GM11168 (cell line): ENCODE results near the gene HPGD.

Experiments used
- in situ Hi-C: fragments of 300-500 bp; cut with MboI; formaldehyde crosslinking; loops from one replicate; pipeline ENCODE4 v1.12.0; 2022; ENCODE audit warnings: low sequenced_read_pairs; ENCODE audit not compliant: unreplicated experiment

HPGD gene

DNA sequence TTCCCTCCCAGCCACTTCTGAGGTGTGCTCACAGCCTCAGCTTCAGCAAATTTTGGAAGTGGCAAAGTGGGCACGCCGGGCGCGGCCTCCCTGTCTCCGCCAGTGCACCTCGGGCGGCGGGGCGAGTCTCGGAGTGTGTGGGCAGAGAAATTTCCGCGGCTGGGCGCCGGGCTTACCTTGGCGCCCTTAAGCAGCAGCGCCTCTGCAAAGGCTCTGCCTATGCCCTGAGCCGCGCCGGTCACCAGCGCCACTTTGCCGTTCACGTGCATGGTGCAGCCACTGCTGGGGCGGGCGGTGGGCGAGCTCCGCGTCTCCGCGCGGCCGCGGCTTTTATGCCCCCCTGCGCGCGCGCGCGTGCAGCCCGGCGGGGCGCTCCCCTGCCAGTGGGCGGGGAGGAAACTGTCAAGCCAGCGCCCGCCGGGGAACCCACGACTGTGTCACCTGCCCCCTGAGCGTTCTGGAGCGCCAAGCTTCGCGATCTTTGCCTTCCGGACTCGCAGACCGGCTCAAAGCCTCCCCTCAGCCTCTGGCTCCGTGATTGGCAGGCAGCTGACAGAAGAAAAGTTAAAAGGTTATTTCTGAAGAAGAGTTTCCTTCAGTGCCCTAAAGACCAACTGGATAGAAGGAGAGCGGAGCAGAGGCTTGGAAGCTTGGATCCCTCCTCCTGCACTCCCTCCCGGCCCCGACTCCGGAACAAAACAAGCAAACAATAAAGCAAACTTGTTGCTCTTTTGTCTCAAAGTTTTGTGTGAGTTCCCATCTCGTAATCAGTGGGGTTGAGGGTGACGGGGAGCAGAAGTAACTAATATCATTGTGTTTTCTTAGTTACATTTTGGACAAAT lies at the start of gene HPGD:
HPGD (minus strand) TSS at position 306 of the 842 bp plus-strand sequence; CDS start at position 269, 37 bp downstream.
- in situ Hi-C loops: no loop called here

DNA sequence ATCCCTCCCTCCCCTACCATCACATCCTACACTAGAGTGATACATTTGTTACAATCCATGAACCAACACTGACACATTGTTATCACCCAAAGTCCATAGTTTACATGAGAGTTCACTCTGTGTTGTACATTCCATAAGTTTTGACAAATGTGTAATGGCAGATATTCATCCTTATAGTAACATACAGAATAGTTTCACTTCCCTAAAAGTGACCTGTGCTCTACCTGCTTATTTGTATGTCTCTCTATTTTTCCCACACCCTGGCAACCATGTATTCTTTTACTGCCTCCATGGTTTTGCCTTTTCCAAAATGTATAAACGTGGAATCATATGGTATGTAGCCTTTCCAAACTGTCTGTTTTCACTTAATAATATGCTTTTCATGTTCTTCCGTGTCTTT lies 42.2 kb upstream of the HPGD start:
- in situ Hi-C loops: no loop called here

DNA sequence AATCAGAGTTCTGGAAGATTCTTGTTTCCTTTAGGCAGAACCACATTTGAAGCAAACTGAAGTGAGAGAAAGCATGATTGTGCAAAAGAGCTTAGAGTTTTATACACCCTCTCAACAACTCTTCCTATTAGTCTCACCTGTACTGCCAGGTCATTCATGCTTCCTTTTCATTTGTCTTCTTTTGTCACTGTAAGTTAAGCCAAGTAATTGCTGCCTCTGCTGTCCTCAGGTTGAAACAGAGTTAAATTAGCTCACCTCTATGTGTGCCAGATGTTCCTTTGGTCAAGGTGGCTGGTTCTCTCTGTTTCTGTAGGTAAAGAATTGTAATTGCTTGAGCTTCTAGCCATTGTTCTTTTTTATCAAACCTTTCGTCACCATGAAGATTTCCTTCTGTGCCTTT lies 41.1 kb upstream of the HPGD start:
- in situ Hi-C loops: no loop called here

DNA sequence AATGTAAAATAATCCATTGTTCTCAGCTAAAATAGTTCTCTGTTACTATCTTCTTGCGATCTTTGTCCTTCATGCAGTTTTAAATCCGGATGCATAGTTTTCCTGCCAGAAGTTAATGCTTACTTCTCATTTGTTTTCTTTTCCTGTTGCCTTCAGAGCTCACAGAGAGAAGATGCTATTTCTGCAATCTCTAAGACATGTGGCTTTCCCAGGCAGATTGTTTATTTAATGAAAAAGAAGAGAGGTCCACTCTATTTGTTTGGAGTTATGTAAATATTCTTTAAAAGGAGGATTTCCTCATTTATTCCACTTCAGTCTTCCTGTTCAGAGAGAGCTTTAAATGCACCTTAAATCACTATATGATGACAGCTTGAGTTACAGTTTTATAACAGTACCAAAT lies 39.3 kb upstream of the HPGD start:
- in situ Hi-C loops: no loop called here

DNA sequence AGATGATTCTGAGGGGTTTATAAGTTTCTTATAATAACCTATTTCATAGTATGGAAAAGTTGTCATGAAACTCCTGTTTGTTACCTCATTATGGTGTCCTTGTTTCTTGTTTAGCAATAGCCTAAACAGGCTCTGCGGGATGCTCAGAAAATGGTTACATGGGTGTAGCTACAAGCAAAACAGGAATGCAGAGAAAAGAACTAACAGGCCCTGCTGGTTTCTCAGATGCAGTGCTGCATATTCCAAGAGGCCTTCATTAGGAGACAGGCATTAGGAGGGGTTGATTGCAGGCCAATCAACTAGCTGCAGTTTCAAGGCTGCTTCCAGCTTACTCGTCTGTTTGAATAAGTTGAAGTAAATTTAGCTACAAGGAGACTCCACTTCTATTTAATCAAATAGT lies 37.6 kb upstream of the HPGD start:
- in situ Hi-C loops: no loop called here

DNA sequence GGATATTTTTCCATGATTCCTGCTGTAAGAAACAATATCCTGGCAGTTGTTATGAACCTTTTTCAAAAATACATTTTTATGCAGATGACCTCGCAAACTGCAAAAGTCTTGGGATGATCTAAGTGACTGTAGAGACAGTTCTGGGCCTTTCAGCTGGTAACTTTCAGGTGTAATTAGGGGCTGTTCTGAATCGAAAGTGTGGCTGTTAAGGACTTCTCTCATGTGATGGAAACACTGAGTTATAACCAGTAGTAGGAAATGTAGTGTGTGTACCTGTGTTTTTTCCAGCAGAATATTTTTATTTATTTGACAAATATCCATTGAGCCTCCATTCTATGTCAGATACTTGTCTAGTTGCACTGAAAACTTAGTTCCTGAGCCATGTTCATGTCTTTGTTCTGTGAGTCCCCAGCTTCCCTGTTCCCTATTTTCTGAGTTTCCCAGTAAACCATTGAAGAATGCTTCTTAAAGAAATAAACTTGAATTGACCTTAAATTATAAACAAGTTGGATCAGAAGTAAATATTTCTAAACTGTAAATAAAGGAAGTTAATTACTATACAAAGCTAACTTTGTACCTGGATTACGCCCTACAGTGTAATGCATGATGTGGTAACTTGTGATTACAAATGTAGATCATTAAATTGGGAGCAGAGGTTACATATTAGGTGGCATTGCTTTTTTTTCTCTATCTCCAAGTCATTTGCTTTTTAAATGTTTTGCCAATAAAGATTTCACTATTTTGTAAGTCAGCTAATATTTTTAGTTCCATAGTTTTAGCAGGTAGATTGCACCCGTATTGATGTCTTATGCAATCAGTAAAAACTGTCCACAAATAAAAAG lies 33.7 kb upstream of the HPGD start:
- in situ Hi-C loops: no loop called here

DNA sequence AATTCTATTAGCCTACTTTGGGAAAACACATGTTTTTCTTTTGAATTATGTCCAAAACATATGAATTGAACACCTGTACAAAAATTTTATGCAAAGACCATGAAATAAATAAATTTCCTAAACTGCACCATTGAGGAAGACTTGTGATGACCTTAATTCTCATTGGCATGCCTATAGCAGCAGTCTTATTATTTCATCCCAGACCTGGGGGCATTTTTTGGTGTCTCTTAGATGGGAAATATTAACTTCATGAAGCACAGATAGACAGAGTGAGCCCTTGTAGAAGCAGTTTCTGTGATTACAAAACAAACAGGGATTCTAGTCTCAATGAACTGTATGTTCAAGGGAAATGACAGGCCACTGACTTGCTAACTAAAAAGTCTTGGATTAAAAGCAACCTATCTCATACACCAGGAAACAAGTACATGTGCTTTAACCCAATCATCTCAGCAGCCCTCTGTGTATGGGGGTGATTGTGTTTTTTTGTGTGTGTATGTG lies 32.0 kb upstream of the HPGD start:
- in situ Hi-C loops: no loop called here

DNA sequence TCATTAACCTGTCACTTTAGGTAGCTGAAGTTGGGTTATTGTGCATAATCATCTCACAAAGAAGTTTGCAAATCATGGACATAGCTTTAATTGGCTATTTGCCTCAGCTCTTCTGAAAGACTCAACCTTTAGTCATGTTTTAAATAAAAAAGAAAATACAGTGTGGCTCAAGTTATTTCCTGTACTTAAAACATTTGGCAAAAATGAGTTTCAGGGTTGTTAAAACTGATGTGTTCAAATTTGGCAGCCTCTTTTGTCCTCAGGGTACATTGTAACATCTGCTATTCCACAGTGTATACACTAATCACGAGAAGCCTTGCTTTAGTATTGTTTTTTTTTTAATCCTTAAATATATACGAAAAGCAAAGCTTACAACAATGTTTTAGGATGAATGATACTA lies 31.5 kb upstream of the HPGD start:
- in situ Hi-C loops: no loop called here

DNA sequence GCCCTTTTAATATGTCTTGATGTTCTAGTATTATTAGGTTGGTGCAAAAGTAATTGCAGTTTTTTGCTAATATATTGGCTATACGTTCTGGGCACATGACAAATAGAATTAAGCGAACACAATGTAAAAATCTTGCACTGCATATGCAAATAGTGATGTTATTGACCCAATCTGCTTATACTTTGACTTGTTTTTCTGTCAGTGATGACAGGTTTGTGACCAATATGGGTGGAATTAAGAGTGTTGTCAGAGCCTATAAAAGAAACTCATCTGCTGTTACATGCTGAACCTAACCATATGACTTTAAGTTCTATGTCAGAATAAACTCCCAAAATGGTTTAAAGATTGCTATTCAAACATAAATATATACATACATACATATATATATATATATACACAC lies 30.7 kb upstream of the HPGD start:
- in situ Hi-C loops: no loop called here

DNA sequence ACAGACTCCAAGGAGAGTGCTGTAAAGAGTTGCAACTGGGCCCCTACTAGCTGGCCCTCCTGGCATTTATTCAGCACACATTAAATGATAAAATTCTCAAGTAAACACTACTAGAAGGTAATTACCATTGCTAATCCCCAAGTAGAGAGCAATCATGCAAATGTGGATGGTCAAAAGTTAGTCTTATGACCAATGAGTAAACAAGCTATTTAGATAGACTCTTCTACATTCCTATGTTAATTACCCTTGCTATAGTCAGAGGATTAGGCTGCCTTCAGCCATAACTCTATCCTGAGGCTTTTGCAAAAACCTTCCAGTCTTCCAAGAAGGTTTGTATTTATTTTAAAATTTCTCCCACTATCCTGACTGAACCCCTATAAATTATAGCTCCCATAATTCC lies 28.3 kb upstream of the HPGD start:
- in situ Hi-C loops: no loop called here

DNA sequence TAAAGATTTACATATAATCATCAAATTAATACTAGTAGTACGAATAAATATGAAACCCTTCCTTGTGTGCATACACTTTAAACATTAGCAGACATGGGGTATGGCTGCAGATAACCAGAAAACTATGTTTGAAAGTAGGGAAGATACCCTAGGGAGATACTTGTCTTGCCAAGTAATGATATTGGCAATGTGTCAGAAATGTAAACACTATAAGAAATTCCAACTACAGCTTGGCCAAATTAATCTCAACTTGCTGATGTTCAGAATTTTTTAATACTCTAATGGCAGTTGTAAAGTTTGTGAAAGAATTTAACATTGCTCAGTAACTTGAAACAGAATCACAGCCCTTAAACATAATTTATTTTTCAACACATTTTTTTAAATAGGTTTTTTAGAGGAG lies 27.4 kb upstream of the HPGD start:
- in situ Hi-C loops: no loop called here

DNA sequence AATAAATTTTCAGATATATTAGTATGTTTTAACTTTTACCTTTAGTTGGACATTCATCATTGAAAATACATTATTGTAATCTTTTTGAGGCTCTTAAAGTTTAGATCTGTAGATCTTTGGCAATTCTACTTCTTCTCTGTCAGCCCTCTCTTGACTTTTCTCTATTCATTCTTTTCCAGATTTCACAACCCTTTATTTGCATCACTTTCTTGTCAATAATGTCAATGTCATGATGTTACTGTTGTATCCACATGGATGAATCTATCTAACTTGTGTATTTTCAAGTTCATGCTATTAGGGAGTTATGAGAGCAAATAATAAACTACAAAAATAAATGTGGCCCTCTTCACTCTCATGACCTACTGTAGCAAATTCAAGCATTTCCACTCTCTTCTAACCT lies 23.0 kb upstream of the HPGD start:
- in situ Hi-C loops: no loop called here

DNA sequence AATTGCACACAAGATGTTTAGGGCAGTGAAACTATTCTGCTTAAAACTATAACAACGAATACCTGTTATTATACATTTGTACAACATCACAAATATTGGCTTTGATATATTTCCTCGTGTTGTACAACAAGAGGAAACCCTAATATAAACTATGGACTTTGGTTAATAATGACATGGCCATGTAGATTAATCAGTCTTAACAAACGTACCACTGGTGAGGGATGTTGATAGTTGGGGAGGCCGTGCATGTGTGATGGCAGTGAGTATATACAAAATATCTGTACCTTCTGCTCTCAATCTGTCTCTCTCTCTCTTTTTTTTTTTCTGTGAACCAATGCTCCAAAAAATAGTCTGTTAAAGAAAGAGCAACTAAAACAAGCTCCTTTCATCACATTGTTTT lies 22.2 kb upstream of the HPGD start:
- in situ Hi-C loops: no loop called here

DNA sequence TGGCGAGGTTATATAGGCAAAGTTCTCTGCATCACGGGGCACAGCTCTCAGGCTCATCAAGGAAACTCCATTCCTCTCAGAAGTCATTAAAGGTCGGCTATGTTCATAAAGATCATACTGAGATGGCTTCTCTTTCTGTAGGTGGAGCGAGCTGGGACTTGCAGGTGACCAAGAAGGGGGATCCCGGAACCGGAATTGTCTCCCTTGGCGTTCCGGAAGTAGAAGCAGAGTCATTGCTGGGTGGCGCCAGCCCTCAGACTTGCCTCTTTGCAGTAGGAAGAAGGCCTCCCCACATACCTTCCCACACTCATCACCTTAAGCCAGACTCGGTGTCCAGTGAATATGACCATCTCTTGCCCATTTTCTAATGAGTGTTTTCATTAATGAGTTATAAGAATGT lies 17.9 kb upstream of the HPGD start:
- in situ Hi-C loops: no loop called here

DNA sequence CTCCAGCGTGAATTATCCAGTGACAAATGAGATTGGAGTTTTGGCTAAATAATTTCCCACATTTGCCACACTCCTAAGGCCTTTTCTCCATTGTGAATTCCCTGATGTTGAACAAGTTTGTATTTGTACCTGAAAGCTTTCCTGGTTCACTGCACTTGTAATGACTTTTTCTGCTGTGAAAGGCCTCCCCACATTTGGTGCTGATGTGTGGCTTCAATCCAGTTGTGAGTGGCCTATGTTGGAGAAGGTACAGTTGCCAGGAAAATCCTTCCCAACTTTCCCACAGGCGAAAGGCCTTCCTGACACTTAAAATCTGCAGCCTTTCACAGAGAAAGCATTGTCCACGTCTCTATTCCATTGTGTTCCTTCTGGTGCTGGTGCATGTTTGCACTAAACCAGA lies 17.3 kb upstream of the HPGD start:
- in situ Hi-C loops: no loop called here

DNA sequence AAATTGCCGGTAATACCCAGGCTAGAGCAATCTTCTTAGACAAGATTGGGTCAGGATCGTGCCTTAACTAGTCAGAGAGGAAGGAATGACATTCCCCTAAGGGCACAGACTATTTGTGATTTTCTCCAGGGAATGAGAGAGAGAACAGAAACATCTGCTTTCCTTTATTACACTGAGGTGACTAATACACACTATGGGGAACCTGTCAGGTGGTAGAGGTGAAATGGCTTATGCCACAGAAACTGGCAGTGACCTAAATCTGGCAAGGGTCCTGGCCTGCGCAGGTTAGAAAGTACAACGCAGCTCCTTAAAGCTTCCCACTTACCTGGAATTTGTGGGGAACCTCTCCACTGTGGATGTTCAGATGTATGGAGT lies 16.6 kb upstream of the HPGD start:
- in situ Hi-C loops: no loop called here

DNA sequence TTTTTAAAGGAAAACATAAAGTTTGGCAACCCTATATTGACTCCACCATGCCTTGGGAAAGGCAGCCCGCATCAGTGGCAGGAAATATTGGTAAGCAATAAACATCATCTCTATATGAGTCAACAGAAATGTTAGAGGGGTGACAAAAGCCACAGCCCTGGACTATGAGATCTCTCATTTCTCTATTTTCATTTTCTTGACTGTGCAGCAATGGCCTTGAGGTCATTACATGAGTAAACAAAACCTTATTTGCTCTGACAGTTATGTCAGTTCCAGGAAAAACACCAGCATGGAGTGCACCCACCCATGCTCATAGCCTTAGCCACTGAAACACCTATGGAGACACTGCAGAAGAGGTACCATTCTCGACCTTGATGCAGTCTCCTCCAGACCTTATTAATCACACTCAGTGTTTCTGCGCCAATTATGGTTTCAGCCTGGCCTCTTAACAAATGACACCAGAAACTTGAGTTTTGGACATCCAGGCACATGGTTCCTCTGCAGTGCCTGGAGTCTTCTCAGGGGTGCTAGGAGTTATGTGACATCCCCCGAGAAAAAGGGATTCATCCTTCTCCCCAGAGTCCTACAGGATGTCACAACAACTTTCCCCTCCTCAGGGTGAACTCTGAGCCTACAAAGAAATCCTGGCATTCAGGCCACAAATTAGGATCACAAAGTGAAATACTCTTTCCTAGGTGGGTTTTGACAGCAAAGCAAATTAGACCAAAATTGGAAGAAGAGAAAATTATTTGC lies 16.0 kb upstream of the HPGD start:
- in situ Hi-C loops: no loop called here

DNA sequence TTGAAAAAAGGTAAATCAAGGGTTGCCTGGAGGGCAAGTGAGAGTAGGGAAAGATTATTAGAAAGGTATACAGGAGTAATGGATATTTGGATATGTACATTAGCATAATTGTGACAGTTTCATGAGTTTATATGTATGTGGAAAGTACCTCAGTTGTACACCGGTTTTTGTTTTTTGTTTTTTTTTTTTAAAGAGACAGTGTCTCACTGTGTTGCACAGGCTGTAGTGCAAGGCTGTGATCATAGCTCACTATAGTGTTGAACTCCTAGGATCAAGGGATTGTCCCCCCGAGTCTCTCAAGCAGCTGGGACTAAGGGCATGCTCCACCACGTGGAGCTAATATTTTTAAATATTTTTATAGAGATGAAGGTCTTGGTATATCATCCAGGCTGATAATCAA lies 15.3 kb upstream of the HPGD start:
- in situ Hi-C loops: no loop called here

DNA sequence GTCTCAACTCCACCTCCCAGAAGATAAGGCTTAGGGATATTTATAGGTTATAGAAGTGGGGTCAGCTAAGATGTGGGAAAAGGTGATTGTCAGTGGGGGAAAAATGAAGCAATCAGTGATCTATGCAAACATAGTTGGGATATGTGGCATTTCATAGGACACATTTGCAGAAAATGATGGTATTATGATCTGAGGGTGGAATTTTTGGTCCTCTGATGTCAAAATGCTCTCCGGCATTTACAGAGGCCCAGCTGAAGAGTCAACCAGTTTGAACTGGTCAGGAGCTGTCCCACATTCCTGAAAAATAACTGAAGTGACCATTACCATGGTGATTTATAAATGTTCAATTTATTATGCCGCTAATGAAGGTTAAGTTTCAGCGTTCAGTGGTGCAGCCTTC lies 12.2 kb upstream of the HPGD start:
- in situ Hi-C loops: no loop called here

DNA sequence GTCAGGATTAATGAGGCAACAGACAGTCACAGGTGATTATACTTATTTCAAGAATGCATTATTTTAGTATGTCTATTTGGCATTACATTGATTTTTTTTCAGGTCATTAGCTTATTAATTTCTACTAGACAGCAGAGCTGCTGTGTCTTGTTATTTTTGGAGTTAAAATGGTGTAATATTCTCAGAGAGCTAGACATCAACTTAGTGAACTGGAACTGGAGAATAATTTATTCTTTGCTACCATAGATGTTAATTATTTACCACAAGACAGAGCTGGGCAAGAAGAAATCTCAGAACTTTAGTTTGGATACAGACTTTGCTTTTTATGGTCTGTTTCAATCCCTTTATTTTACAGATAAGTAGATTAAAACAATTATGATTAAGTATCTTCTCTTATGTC lies 10.2 kb upstream of the HPGD start:
- in situ Hi-C loops: no loop called here

DNA sequence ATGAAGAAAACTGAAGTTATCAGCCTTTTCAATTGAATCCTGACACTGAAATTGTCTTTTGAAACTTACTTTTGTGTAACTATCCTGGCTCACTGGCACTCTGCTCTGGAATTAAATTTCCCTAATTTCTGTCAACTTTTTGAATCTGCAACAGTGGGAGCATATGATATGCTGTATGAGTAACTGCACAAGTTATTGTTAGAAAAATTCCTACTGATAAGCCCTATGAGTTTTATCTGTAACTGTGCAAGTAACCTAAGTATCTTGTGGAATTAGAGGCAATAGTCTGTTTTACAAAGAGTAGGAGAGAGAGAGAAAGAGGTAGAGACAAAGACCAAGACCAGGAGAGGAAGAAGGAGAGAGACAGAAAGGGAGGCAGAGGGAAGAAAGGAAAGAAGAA lies 9.2 kb upstream of the HPGD start:
- in situ Hi-C loops: no loop called here
